Stimulated activated CD8-positive, alpha-beta memory T cell treated with anti-CD3 and anti-CD28 coated beads, Interleukin-7, amount 100 ng/mL, for 1 hour (primary cell): ENCODE results near the gene BHLHA9.

Source experiments
- DNase-seq, 2 donors: peaks; one replicate each; pipeline ENCODE4 v3.0.0-alpha.2; 2020; ENCODE audit warnings: low read depth in 2 of 2

The BHLHA9 gene

GRCh38 chr17:1255041-1255440 lies 15.2 kb upstream of the BHLHA9 start:
- DNase-seq = no peak

GRCh38 chr17:1256699-1257098 lies 13.5 kb upstream of the BHLHA9 start:
- DNase-seq = no peak

GRCh38 chr17:1260086-1260769 lies 10.0 kb upstream of the BHLHA9 start:
- no peak for DNase-seq

- DNase-seq = no peak
Measured at GRCh38 chr17:1260770-1261161, 9.5 kb upstream of the BHLHA9 start.

- no peak for DNase-seq
Measured at GRCh38 chr17:1264196-1264595, 6.0 kb upstream of the BHLHA9 start.

GRCh38 chr17:1267471-1267943 lies 2.7 kb upstream of the BHLHA9 start:
- DNase-seq = no peak

- no peak for DNase-seq
Measured at GRCh38 chr17:1271030-1271423, 783 bp downstream of the BHLHA9 start.

- DNase-seq = no peak
Measured at GRCh38 chr17:1271441-1271840, 1.2 kb downstream of the BHLHA9 start.

GRCh38 chr17:1272701-1273100 lies 2.5 kb downstream of the BHLHA9 start:
- no peak for DNase-seq

GRCh38 chr17:1273492-1274244 lies 3.4 kb downstream of the BHLHA9 start:
- DNase-seq = no peak

GRCh38 chr17:1274245-1274608 lies 4.0 kb downstream of the BHLHA9 start:
- DNase-seq = no peak

- DNase-seq = no peak
Measured at GRCh38 chr17:1275205-1275961, 5.1 kb downstream of the BHLHA9 start.

GRCh38 chr17:1275962-1276736 lies 5.9 kb downstream of the BHLHA9 start:
- DNase-seq = peak; percentile 36 to 63

- no peak for DNase-seq
Measured at GRCh38 chr17:1280652-1281051, 10.4 kb downstream of the BHLHA9 start.

GRCh38 chr17:1286379-1287106 lies 16.3 kb downstream of the BHLHA9 start:
- no peak for DNase-seq

- no peak for DNase-seq
Measured at GRCh38 chr17:1289695-1290094, 19.5 kb downstream of the BHLHA9 start.

- DNase-seq = no peak
Measured at GRCh38 chr17:1290676-1291075, 20.4 kb downstream of the BHLHA9 start.

GRCh38 chr17:1294157-1294717 lies 24.0 kb downstream of the BHLHA9 start:
- DNase-seq = peak; percentile 61 to 68

GRCh38 chr17:1298606-1299005 lies 28.4 kb downstream of the BHLHA9 start:
- no peak for DNase-seq

- no peak for DNase-seq
Measured at GRCh38 chr17:1299552-1300370, 29.5 kb downstream of the BHLHA9 start.
